Measurements from ENCODE around the gene SORCS2. TPM values are rescaled to one million over a fixed set of nuclear protein-coding genes. Genes with fewer than 3 reads are reported as not detected.

The SORCS2 gene
- total RNA-seq, 1 donor from 2014 or later = 13.4 TPM

GRCh38 chr4:7375427-7375826 is 183.1 kb downstream of the SORCS2 start:
- no peaks in the 10 kb centered on the region for H3K9me3 Mint-ChIP-seq
- H3K27ac Mint-ChIP-seq = no peak overlapping the region
- no peak for TF ChIP-seq CTCF (conservative IDR thresholded peaks at IDR 0.05)
- H3K4me1 Mint-ChIP-seq (ENCODE audit: unreplicated experiment) = peaks cover 22% of the 10 kb centered on the region
- no peak for DNase-seq (ENCODE audit: extremely low spot score, unreplicated experiment)
- no peaks in the 10 kb centered on the region for H3K36me3 Mint-ChIP-seq
- no peak overlapping the region for H3K4me3 Mint-ChIP-seq
- no peaks in the 10 kb centered on the region for H3K27me3 Mint-ChIP-seq

- no peak overlapping the region for H3K27ac Mint-ChIP-seq
- no peak for TF ChIP-seq CTCF (conservative IDR thresholded peaks at IDR 0.05)
- no peaks in the 10 kb centered on the region for H3K36me3 Mint-ChIP-seq
Measured at GRCh38 chr4:7377223-7377865, 185.0 kb downstream of the SORCS2 start.

GRCh38 chr4:7379186-7379585 is 186.8 kb downstream of the SORCS2 start:
- no peaks in the 10 kb centered on the region for H3K9me3 Mint-ChIP-seq
- no peak overlapping the region for H3K27ac Mint-ChIP-seq
- no peaks in the 10 kb centered on the region for H3K27me3 Mint-ChIP-seq
- no peaks in the 10 kb centered on the region for H3K36me3 Mint-ChIP-seq
- H3K4me3 Mint-ChIP-seq = no peak overlapping the region
- peaks cover 7% of the 10 kb centered on the region for H3K4me1 Mint-ChIP-seq (ENCODE audit: unreplicated experiment)
- no peak for TF ChIP-seq CTCF (conservative IDR thresholded peaks at IDR 0.05)
- no peak for DNase-seq (ENCODE audit: extremely low spot score, unreplicated experiment)

More at GRCh38 chr4:7377223-7377865, 185.0 kb downstream of the SORCS2 start:
- Mint-ChIP-seq H3K9me3 (no peaks in the 10 kb centered on the region), H3K4me3 (no peak overlapping the region), H3K27me3 (no peaks in the 10 kb centered on the region), H3K4me1 (ENCODE audit: unreplicated experiment) (peaks cover 14% of the 10 kb centered on the region)
- no peak for DNase-seq (ENCODE audit: extremely low spot score, unreplicated experiment)

- no peak for TF ChIP-seq CTCF (conservative IDR thresholded peaks at IDR 0.05)
- Mint-ChIP-seq H3K27ac (no peak overlapping the region), H3K27me3 (no peaks in the 10 kb centered on the region), H3K36me3 (no peaks in the 10 kb centered on the region), H3K9me3 (no peaks in the 10 kb centered on the region), H3K4me1 (ENCODE audit: unreplicated experiment) (peaks cover 7% of the 10 kb centered on the region), H3K4me3 (no peak overlapping the region)
- no peak for DNase-seq (ENCODE audit: extremely low spot score, unreplicated experiment)
Measured at GRCh38 chr4:7379719-7380118, 187.4 kb downstream of the SORCS2 start.

- Mint-ChIP-seq H3K4me3 (no peak overlapping the region), H3K27ac (no peak overlapping the region), H3K27me3 (no peaks in the 10 kb centered on the region), H3K4me1 (ENCODE audit: unreplicated experiment) (peaks cover 7% of the 10 kb centered on the region), H3K36me3 (no peaks in the 10 kb centered on the region), H3K9me3 (no peaks in the 10 kb centered on the region)
- no peak for DNase-seq (ENCODE audit: extremely low spot score, unreplicated experiment)
- no peak for TF ChIP-seq CTCF (conservative IDR thresholded peaks at IDR 0.05)
Measured at GRCh38 chr4:7381221-7381889, 189.0 kb downstream of the SORCS2 start.
